Keratinocyte (primary cell): ENCODE measurements around the gene NCK2. TPM values are rescaled to one million over a fixed set of nuclear protein-coding genes. Genes with fewer than 3 reads are reported as not detected.
"Not testable (repeated sequence)": the region's sequence is repeated elsewhere in the genome, so short reads cannot be mapped to it uniquely, and the experiment has no call there.

ENCODE experiments used
- DNase-seq: peaks from one replicate; pipeline ENCODE4 v3.0.0-alpha.2; 2011; ENCODE audit warnings: low read depth, missing footprints, low spot score
- FAIRE-seq: peaks from 2 replicates; lab custom pipeline; 2011; peaks lifted over from hg19 to GRCh38; lab: Jason Lieb, UNC
- H2AFZ ChIP-seq: 2 replicates; pipeline ENCODE4 v1.6.0; 2012; ENCODE audit warnings: low read length, control low read depth, inconsistent platforms; ENCODE audit not compliant: control insufficient read depth
- H3K27ac ChIP-seq: 2 replicates; pipeline ENCODE4 v1.5.1; 2011; ENCODE audit warnings: low read length; ENCODE audit not compliant: control insufficient read depth, insufficient read depth
- H3K27me3 ChIP-seq: 3 replicates; pipeline ENCODE4 v1.6.0; 2011; ENCODE audit warnings: low read length; ENCODE audit not compliant: control insufficient read depth, insufficient read depth; ENCODE audit errors: extremely low read depth
- H3K36me3 ChIP-seq, 2 experiments: 2 replicates in 1 of 2; 3 replicates in 1 of 2; pipeline ENCODE4 v1.5.1; 2011; ENCODE audit warnings: low read length in 2 of 2, mild to moderate bottlenecking in 1 of 2; ENCODE audit not compliant: control insufficient read depth in 2 of 2, insufficient read depth in 2 of 2; ENCODE audit errors: extremely low read depth in 1 of 2
- H3K4me1 ChIP-seq: 3 replicates; pipeline ENCODE4 v1.5.1; 2011; ENCODE audit warnings: low read length; ENCODE audit not compliant: control insufficient read depth, insufficient read depth; ENCODE audit errors: extremely low read depth
- H3K4me2 ChIP-seq: 3 replicates; pipeline ENCODE4 v1.6.0; 2011; ENCODE audit warnings: low read depth, low read length; ENCODE audit not compliant: control insufficient read depth, insufficient read depth; ENCODE audit errors: extremely low read depth
- H3K4me3 ChIP-seq, 3 experiments: fragments of 200-600 bp in 1 of 3; sonication (generic) in 1 of 3; 2 replicates in 2 of 3; 3 replicates in 1 of 3; pipeline ENCODE4 v1.5.1; 2011 to 2016; ENCODE audit warnings: low read length in 3 of 3, mild to moderate bottlenecking in 3 of 3, control low read depth in 2 of 3, inconsistent platforms in 1 of 3, low read depth in 1 of 3, mixed read lengths in 1 of 3, mixed run types in 1 of 3, moderate library complexity in 1 of 3; ENCODE audit not compliant: control insufficient read depth in 2 of 3, insufficient read depth in 2 of 3; ENCODE audit errors: extremely low read depth in 1 of 3
- H3K79me2 ChIP-seq: 2 replicates; pipeline ENCODE4 v1.6.0; 2012; ENCODE audit warnings: low read length; ENCODE audit not compliant: control insufficient read depth, insufficient read depth
- H3K9ac ChIP-seq: 3 replicates; pipeline ENCODE4 v1.6.0; 2011; ENCODE audit warnings: low read length; ENCODE audit not compliant: control insufficient read depth, insufficient read depth; ENCODE audit errors: extremely low read depth
- H3K9me1 ChIP-seq: 3 replicates; pipeline ENCODE4 v1.6.0; 2011; ENCODE audit warnings: low read length; ENCODE audit not compliant: control insufficient read depth, insufficient read depth; ENCODE audit errors: extremely low read depth
- H3K9me3 ChIP-seq: 2 replicates; pipeline ENCODE4 v1.5.1; 2012; ENCODE audit warnings: low read depth, low read length; ENCODE audit not compliant: control insufficient read depth
- H4K20me1 ChIP-seq: 3 replicates; pipeline ENCODE4 v1.6.0; 2011; ENCODE audit warnings: low read length; ENCODE audit not compliant: control insufficient read depth, insufficient read depth; ENCODE audit errors: extremely low read depth
- EZH2 ChIP-seq: IDR thresholded peaks from one replicate; pipeline ENCODE4 v1.6.1; 2012; ENCODE audit warnings: inconsistent platforms, mild to moderate bottlenecking, low read length, moderate library complexity
- dilution Hi-C: fragments of 300-500 bp; cut with MboI; formaldehyde crosslinking; loops from one replicate; pipeline ENCODE4 v1.7.0; 2020; ENCODE audit warnings: low sequenced_read_pairs; ENCODE audit not compliant: extremely low pct_ligation_motif_present
- polyA plus RNA-seq, 5 experiments: library from polyadenylated mRNA; depleted of rRNA in 3 of 5; stranded (reverse) in 3 of 5; stranded (forward) in 1 of 5; unstranded in 1 of 5; fragments of >200 nt; gene quantifications; 1 replicate in 1 of 5; 2 replicates in 3 of 5; 3 replicates in 1 of 5; pipeline versions ENCODE4 v1.2.1 to v1.2.3, GENCODE V29; 2011 to 2012; ENCODE audit warnings: missing spikeins in 2 of 5, low read depth in 1 of 5, low replicate concordance in 1 of 5
- TF ChIP-seq, protein P1 (sequence below), 3 experiments: IDR thresholded peaks in 1 of 3; conservative IDR thresholded peaks in 1 of 3; optimal IDR thresholded peaks in 1 of 3; 2 replicates in 2 of 3; 3 replicates in 1 of 3; pipeline versions ENCODE3 to v1.5.1; 2011; ENCODE audit warnings: low read length in 3 of 3, mild to moderate bottlenecking in 3 of 3, moderate library complexity in 2 of 3, control low read depth in 1 of 3, inconsistent platforms in 1 of 3; ENCODE audit not compliant: insufficient read depth in 2 of 3; ENCODE audit errors: extremely low read depth in 1 of 3

The NCK2 gene
- polyA plus RNA-seq, 1 donor (not counting 4 experiments of a cell fraction or from before 2014, with no cell fraction given), result 31.4 TPM

DNA sequence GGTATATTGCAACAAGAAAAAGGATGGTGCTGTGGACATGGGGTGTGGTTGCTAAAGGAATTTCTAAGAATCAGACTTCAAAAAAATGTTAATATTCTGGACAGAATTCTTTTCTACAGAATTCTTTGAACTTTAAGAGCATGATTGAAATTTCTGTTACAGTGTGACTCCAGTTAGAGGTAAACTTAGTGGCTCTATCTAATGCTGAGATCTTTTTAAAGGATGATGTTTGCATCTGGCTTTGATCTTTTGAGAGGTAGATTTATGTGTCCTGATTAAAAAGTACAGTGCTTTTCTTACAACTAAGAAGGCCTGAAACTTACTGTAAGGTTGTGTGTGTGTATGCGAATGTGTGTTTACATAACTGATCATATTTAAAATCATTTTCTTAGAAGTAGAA, 25.4 kb downstream of the NCK2 start:
- H3K9me1 ChIP-seq, result peaks cover 2% of the 10 kb centered on the region
- H3K36me3 ChIP-seq, result peaks cover 7 to 8% of the 10 kb centered on the region in 2 experiments
- H3K27ac ChIP-seq, result no peak overlapping the region
- TF ChIP-seq, protein P1, sequence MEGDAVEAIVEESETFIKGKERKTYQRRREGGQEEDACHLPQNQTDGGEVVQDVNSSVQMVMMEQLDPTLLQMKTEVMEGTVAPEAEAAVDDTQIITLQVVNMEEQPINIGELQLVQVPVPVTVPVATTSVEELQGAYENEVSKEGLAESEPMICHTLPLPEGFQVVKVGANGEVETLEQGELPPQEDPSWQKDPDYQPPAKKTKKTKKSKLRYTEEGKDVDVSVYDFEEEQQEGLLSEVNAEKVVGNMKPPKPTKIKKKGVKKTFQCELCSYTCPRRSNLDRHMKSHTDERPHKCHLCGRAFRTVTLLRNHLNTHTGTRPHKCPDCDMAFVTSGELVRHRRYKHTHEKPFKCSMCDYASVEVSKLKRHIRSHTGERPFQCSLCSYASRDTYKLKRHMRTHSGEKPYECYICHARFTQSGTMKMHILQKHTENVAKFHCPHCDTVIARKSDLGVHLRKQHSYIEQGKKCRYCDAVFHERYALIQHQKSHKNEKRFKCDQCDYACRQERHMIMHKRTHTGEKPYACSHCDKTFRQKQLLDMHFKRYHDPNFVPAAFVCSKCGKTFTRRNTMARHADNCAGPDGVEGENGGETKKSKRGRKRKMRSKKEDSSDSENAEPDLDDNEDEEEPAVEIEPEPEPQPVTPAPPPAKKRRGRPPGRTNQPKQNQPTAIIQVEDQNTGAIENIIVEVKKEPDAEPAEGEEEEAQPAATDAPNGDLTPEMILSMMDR (optimal IDR thresholded peaks at IDR 0.05 in 1 of 3, IDR thresholded peaks at IDR 0.05 in 1 of 3, conservative IDR thresholded peaks at IDR 0.05 in 1 of 3; ENCODE audit: extremely low read depth in 1 of 3, insufficient read depth in 2 of 3, low read length in 3 of 3), result no peak
- TF ChIP-seq EZH2, result no peak
- no peak overlapping the region for H3K4me2 ChIP-seq
- dilution Hi-C loops, result loop anchor here (25.0 kb wide), 1 partner anchor 208 kb away; no protein-coding TSS in a partner anchor
- peaks cover 78% of the 10 kb centered on the region for H3K79me2 ChIP-seq
- no peaks in the 10 kb centered on the region for H3K27me3 ChIP-seq
- H3K4me3 ChIP-seq, result no peak overlapping the region
- H4K20me1 ChIP-seq, result peaks cover 12% of the 10 kb centered on the region
- no peak for FAIRE-seq
- no peaks in the 10 kb centered on the region for H3K9me3 ChIP-seq
- DNase-seq, result no peak
- peaks cover 13% of the 10 kb centered on the region for H3K4me1 ChIP-seq
- no peak overlapping the region for H3K9ac ChIP-seq
- H2AFZ ChIP-seq, result no peak overlapping the region

DNA sequence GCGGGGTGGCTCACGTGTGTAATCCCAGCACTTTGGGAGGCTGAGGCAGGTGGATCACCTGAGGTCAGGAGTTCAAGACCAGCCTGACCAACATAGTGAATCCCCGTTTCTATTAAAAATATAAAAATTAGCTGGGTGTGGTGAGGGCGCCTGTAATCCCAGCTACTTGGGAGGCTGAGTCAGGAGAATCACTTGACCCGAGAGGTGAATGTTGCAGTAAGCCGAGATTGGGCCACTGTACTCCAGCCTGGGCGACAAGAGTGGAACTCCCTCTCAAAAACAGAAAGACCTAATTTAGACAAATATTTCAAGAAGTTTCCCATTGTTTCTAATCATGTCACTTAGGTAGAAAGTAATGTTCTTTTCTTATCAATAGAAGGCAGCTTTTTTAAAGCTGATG, 26.6 kb downstream of the NCK2 start:
- H2AFZ ChIP-seq, H3K9me1 ChIP-seq, H3K27me3 ChIP-seq, FAIRE-seq, H3K27ac ChIP-seq, H3K4me3 ChIP-seq, H3K9me3 ChIP-seq, DNase-seq, H3K4me1 ChIP-seq, H3K4me2 ChIP-seq, H3K36me3 ChIP-seq, H3K9ac ChIP-seq: not testable (repeated sequence)
- Histone ChIP-seq H4K20me1 (peaks cover 11% of the 10 kb centered on the region), H3K79me2 (peaks cover 79% of the 10 kb centered on the region)
- dilution Hi-C loops, result loop anchor here (25.0 kb wide), 1 partner anchor 209 kb away; no protein-coding TSS in a partner anchor

DNA sequence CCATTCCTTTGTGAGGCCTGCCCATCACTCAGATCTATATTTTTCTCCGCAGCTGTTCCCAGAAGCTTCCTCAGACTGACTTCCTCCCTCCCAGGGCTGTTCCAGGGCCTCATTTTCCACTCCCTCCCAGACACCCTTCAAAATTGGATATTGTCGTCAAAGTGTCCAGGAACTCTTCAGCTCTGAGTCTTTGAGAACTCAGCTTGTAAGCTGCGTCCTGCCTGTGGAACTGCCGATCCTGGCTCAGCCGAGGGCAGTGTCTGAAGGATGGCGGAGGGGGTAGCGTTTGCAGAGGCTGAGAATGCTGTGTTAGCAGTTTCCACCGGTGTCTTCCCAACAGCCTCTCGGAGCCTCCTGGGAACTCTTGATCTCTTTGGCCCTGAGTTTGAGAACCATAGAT, 27.1 kb downstream of the NCK2 start:
- no peak overlapping the region for H2AFZ ChIP-seq
- no peaks in the 10 kb centered on the region for H3K9me3 ChIP-seq
- no peak overlapping the region for H3K9ac ChIP-seq
- DNase-seq, result no peak
- TF ChIP-seq EZH2, result no peak
- TF ChIP-seq, protein P1 (optimal IDR thresholded peaks at IDR 0.05 in 1 of 3, IDR thresholded peaks at IDR 0.05 in 1 of 3, conservative IDR thresholded peaks at IDR 0.05 in 1 of 3; ENCODE audit: extremely low read depth in 1 of 3, insufficient read depth in 2 of 3, low read length in 3 of 3), result no peak
- H3K27me3 ChIP-seq, result no peaks in the 10 kb centered on the region
- no peak for FAIRE-seq
- peaks cover 5 to 9% of the 10 kb centered on the region in 2 experiments for H3K36me3 ChIP-seq
- peaks cover 3% of the 10 kb centered on the region for H3K4me1 ChIP-seq
- peaks cover 10% of the 10 kb centered on the region for H4K20me1 ChIP-seq
- no peak overlapping the region for H3K4me2 ChIP-seq
- dilution Hi-C loops, result loop anchor here (25.0 kb wide), 1 partner anchor 210 kb away; no protein-coding TSS in a partner anchor
- no peaks in the 10 kb centered on the region for H3K9me1 ChIP-seq
- H3K27ac ChIP-seq, result no peak overlapping the region
- no peak overlapping the region for H3K4me3 ChIP-seq
- H3K79me2 ChIP-seq, result peaks cover 79% of the 10 kb centered on the region
